HL-60 (cell line): ENCODE results near the gene CHSY1.

ENCODE experiments used
- TF ChIP-seq, protein P1 (sequence below): IDR thresholded peaks from 2 replicates; pipeline ENCODE4 v1.6.1; 2012; ENCODE audit warnings: low read depth; ENCODE audit not compliant: insufficient replicate concordance
- TF ChIP-seq, protein P2 (sequence below): IDR thresholded peaks from one replicate; pipeline ENCODE4 v1.5.1; 2011; ENCODE audit warnings: low read length, control low read depth, inconsistent platforms; ENCODE audit not compliant: insufficient read depth

DNA sequence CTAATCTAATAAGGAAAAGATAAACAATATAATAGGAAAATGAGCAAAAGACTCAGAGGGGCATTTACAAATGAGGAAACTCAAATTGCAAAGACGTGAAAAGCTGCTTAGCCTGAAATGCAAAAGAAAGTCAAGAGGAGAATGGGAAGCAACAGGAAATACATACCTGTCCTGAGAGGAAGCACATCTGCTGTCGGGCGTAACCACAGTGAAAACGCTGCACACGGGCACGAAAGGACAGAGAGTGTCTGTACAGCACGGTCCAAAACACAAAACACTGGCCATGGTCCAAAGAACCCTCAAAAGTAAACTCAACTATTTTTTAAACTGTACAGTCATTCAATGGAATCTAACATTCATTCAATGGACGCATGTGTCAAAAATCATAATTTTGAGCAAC is 100.6 kb downstream of the CHSY1 start:
- TF ChIP-seq, protein P1, sequence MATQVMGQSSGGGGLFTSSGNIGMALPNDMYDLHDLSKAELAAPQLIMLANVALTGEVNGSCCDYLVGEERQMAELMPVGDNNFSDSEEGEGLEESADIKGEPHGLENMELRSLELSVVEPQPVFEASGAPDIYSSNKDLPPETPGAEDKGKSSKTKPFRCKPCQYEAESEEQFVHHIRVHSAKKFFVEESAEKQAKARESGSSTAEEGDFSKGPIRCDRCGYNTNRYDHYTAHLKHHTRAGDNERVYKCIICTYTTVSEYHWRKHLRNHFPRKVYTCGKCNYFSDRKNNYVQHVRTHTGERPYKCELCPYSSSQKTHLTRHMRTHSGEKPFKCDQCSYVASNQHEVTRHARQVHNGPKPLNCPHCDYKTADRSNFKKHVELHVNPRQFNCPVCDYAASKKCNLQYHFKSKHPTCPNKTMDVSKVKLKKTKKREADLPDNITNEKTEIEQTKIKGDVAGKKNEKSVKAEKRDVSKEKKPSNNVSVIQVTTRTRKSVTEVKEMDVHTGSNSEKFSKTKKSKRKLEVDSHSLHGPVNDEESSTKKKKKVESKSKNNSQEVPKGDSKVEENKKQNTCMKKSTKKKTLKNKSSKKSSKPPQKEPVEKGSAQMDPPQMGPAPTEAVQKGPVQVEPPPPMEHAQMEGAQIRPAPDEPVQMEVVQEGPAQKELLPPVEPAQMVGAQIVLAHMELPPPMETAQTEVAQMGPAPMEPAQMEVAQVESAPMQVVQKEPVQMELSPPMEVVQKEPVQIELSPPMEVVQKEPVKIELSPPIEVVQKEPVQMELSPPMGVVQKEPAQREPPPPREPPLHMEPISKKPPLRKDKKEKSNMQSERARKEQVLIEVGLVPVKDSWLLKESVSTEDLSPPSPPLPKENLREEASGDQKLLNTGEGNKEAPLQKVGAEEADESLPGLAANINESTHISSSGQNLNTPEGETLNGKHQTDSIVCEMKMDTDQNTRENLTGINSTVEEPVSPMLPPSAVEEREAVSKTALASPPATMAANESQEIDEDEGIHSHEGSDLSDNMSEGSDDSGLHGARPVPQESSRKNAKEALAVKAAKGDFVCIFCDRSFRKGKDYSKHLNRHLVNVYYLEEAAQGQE, result no peak
- TF ChIP-seq, protein P2, sequence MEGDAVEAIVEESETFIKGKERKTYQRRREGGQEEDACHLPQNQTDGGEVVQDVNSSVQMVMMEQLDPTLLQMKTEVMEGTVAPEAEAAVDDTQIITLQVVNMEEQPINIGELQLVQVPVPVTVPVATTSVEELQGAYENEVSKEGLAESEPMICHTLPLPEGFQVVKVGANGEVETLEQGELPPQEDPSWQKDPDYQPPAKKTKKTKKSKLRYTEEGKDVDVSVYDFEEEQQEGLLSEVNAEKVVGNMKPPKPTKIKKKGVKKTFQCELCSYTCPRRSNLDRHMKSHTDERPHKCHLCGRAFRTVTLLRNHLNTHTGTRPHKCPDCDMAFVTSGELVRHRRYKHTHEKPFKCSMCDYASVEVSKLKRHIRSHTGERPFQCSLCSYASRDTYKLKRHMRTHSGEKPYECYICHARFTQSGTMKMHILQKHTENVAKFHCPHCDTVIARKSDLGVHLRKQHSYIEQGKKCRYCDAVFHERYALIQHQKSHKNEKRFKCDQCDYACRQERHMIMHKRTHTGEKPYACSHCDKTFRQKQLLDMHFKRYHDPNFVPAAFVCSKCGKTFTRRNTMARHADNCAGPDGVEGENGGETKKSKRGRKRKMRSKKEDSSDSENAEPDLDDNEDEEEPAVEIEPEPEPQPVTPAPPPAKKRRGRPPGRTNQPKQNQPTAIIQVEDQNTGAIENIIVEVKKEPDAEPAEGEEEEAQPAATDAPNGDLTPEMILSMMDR, result no peak
